GM20000 (cell line): ENCODE results near the gene MAPK4.

Experiments used
- DNase-seq: peaks from one replicate; pipeline ENCODE4 v3.0.0; 2012; ENCODE audit warnings: low spot score
- CTCF ChIP-seq: IDR thresholded peaks from 2 replicates; pipeline ENCODE4 v1.5.1; 2012; ENCODE audit warnings: mild to moderate bottlenecking, control low read depth; ENCODE audit errors: extremely low read depth, missing control alignments

Gene MAPK4

DNA sequence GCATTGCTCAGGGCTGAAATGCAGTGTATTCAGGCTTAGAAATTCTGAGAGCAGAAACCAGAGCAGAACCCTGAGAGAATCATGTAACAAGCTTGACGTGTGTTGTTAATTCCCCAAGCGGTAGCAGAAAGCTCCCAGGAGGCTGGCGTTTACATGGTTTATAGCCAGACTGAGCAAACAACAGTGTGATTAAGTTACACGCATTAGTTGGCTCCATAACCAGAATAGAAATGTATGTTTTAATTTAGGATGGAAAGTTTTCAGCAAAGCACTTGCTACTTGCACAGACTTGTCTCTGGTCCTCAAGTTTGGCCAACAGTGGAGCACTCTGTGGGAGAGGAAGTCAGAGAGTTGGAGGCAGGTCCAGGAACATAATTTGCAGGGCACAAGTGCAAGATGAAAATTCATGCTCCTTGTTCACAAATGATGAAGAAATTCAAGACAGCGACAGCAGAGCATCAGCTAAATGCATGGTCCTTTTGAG, 69.3 kb downstream of the MAPK4 start:
- no peak for TF ChIP-seq CTCF
- no peak for DNase-seq

GRCh38 chr18:50630895-50631294, 71.0 kb downstream of the MAPK4 start:
- no peak for TF ChIP-seq CTCF
- DNase-seq: no peak

GRCh38 chr18:50632895-50633515, 73.1 kb downstream of the MAPK4 start:
- no peak for TF ChIP-seq CTCF
- DNase-seq: no peak

DNA sequence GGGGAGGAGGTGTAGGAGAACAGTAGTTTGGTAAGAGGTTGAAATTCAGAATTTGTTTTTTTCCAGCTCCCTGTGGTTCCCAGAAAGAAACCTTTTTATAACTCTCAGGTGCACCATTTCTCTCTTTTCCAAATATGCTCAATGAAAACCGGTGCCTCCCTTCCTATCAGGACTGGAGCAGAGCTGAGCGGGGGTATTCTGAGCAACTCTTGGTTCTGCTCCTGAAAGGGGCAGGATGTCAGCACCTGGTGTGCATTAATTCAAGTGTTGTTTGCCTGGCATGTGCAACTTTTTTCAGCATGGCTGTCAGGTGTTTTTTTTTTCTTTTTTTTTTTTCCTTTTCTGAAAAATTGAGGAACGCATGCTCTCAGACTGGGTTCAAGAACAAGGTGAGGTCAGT, 74.1 kb downstream of the MAPK4 start:
- no peak for TF ChIP-seq CTCF
- DNase-seq: no peak

GRCh38 chr18:50636366-50637057, 76.6 kb downstream of the MAPK4 start:
- no peak for TF ChIP-seq CTCF

DNA sequence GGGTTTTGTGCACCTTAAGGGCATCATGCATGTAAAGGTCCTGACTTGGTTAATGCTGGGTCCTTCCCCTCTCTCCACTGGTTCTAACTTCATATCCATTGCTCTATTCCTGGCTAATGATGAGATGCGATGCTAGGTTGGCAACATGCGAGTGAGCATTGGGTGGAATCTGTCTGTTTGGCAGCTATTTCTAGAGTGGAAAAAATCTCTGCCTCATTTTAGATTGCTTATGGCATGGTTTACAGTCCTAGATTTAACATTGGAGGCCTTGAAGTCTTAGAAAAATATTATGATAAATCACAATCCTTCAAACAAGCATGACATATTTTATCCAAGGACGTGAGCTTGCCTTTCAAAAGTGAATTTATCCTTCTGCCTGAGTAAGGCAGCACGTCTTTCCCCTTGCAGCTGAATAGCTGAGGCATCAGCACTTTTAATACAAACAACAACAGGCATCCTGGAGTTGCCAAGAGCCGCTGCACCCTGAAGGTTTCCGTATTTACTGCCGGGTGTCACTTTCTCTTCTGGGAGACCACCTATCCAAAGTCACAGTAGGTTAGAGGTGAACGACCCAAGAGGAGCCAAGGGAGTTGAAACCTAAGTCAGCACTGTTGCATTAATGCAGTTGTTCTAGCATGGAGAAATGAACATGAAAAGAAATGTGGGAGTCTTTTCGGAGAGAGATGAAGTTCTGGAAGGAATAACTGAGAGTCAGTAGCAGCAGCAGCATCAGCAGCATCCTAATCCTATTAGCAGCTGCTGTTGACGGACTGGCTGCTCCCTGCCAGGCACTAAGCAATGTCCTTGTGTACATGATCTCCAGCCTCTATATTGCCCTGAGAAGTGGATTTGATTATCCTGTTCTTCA, 78.4 kb downstream of the MAPK4 start:
- DNase-seq: no peak
- TF ChIP-seq CTCF: no peak

More at GRCh38 chr18:50636366-50637057, 76.6 kb downstream of the MAPK4 start:
- no peak for DNase-seq
